ENCODE measurements around the gene MAPRE2.

Gene MAPRE2

DNA sequence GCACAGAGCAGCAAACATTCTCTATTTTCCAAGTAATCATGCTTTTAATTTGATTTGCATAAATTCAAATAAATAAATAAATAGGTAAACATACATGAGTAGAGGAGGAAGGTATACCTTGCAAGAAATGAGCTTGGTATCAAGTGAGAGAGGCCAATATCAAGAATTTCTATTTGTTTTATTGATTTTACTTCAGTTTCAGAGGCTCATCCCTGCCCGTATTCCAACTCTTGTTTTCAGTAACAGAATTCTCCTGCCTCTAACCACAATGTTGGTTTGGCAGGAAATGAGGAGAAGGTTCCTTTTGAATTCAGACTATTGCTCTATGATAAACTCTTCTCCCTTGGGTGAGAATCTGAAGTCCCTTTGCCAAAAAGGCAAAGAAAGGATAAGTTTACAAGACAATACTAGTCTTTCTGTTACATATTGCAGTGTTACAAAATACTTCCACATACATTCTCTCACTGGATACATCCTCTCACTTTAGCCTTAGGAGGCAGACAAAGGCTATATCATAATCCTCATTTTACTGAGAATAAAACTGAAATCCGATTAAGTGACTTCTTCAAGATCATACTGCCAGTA is 131.3 kb downstream of the MAPRE2 start:
- in situ Hi-C loops (cut with MboI; ENCODE audit: low sequenced_read_pairs) = no loop called here

DNA sequence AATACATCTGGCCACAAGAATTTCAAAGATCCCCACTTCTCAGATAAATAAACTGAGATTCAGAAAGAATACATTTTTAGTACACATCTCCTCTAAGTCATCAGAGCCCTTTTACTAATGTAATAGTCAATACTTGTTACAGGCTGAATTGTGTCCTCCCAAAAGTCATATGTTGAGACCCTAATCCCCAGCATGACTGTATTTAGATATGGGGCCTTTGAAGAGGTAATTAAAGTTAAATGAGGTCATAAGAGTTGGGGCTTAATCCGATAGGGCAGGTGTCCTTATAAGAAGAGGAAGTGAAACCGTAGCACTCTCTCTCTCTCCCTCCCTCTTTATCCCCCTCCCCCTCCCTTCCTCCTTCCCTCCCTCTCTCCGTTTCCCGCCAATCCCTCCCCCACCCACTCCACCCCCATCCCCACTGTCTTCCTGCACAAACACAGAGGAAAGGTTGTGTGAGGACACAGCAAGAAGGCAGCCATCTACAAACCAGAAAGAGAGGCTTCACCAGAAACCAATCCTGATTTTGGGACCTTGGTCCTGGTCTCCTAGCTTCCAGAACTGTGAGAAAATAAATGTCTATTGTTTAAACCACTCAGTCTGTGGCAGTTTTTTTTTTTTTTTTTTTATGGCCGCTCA is 133.0 kb downstream of the MAPRE2 start:
- in situ Hi-C loops (cut with MboI; ENCODE audit: low sequenced_read_pairs) = no loop called here

GRCh38 chr18:35174745-35175144 is 133.5 kb downstream of the MAPRE2 start:
- in situ Hi-C loops (cut with MboI; ENCODE audit: low sequenced_read_pairs) = no loop called here

DNA sequence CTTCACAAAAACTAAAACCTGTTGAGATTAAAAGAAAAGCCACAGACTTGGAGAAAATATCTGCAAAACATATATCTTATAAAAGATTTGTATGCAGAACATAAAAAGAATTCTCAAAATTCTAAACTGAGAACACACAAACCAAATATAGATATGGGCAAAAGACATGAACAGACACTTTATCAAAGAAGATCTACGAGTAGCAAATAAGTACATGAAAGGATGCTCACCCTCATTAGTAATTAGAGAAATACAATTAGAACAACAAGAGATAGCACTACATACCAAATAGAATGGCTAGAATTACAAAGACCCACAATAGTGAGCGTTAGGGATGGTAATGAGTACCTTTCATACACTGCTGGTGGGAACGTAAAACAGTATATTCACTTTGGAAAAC is 135.7 kb downstream of the MAPRE2 start:
- in situ Hi-C loops (cut with MboI; ENCODE audit: low sequenced_read_pairs) = no loop called here

- in situ Hi-C loops (cut with MboI; ENCODE audit: low sequenced_read_pairs) = no loop called here
Measured at GRCh38 chr18:35178260-35178659, 137.0 kb downstream of the MAPRE2 start.

DNA sequence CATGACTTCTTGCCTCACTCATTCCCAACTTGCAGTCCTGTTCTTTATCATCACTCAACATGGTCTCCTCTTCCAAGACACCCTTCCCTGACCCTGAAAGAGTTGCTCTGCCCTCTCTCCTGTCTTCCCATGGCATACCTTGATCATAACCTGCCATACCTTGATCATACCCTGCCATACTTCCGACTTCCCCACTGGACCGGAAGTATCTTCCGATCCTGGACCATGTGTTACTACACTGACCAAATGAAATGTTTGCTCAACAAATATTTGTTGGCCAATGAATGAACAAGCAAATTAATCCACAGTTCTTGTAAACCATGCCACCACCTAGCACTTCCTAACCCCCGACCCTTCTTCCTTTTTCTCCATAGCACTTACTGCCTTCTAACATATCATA is 138.7 kb downstream of the MAPRE2 start:
- in situ Hi-C loops (cut with MboI; ENCODE audit: low sequenced_read_pairs) = no loop called here

- in situ Hi-C loops (cut with MboI; ENCODE audit: low sequenced_read_pairs) = no loop called here
Measured at GRCh38 chr18:35180455-35180854, 139.2 kb downstream of the MAPRE2 start.

DNA sequence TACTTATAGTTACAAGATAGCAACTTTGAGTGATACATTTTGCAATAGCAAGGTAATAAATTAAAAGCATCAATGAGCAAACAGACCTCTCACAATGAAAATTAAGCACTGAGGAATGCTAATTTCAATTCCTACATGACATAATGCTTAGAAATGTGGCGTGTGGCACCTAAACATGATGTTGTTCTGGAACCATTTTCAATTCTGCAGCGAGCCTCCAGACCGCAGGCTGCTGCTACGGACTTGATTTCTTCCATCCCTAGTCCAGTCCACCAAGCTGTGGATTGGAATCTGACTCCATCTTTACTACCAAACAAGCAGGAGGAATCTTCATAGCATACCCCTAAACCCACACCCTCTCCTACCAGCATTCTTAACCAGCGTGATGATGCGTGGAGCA is 140.9 kb downstream of the MAPRE2 start:
- in situ Hi-C loops (cut with MboI; ENCODE audit: low sequenced_read_pairs) = no loop called here

- in situ Hi-C loops (cut with MboI; ENCODE audit: low sequenced_read_pairs) = no loop called here
Measured at GRCh38 chr18:35183886-35184285, 142.7 kb downstream of the MAPRE2 start.

DNA sequence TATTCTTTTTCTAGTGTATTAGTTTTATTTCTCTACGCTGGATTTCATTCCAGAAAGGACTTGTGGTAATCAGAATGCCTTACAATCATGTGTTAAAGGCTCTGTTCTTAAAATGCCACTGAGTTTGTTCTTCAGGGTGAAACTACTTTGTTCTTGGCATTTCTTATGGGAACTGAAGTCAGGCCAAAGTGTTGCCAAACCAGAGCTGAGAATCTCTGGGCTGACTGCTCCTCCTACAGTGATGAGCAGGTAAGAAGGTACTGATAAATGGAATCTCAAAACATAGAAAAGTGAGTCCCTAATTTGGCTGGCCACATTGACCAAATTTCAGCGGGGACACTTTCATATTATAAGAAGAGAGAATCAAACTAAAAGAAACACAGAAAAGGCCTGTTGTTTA is 144.6 kb downstream of the MAPRE2 start:
- in situ Hi-C loops (cut with MboI; ENCODE audit: low sequenced_read_pairs) = no loop called here

- in situ Hi-C loops (cut with MboI; ENCODE audit: low sequenced_read_pairs) = no loop called here
Measured at GRCh38 chr18:35186291-35187034, 145.2 kb downstream of the MAPRE2 start.

DNA sequence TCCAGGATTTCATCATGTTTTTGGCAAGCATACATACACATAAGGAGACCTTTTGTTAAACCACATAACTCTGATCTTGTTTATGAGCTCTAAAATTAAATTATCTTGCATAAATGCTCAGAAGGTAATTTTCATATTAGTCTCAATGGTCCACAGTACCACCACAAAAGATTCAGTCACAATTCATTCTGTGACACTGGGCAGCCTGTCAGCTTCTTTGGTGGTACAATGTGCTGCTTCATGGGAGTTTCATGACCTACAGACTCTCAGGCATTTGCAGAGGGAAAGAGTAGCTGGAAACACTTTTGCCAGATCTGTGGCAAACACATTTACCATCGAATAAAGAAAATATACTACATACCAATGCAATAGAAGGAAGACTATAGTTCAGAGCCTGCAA is 148.3 kb downstream of the MAPRE2 start:
- in situ Hi-C loops (cut with MboI; ENCODE audit: low sequenced_read_pairs) = no loop called here

GRCh38 chr18:35190948-35191697 is 149.9 kb downstream of the MAPRE2 start:
- in situ Hi-C loops (cut with MboI; ENCODE audit: low sequenced_read_pairs) = no loop called here

DNA sequence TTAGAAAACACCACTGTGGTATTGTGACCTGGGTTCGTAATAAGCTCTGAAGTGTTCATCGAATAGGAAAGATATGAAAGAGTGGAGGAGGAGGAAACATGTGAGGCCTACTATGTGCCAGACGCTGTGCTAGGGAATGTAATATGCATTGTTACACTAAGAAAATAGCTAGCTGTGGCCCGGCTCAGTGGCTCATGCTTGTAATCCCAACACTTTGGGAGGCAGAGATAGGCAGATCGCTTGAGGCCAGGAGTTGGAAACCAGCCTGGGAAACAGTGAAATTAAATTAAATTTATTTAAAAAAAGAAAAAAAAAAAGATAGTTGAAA is 150.4 kb downstream of the MAPRE2 start:
- in situ Hi-C loops (cut with MboI; ENCODE audit: low sequenced_read_pairs) = no loop called here

- in situ Hi-C loops (cut with MboI; ENCODE audit: low sequenced_read_pairs) = no loop called here
Measured at GRCh38 chr18:35192415-35192814, 151.2 kb downstream of the MAPRE2 start.

All from HL-60/S4 (cell line).